WERI-Rb-1 (cell line): ENCODE results near the gene RAB36.

Source experiments
- DNase-seq: peaks from one replicate; pipeline ENCODE4 v3.0.0-alpha.2; 2020
- H3K27ac ChIP-seq: fragments of 250-450 bp; sonication (Bioruptor Pico); 2 replicates; pipeline ENCODE4 v1.5.1; 2020; ENCODE audit warnings: mild to moderate bottlenecking, moderate library complexity
- H3K27me3 ChIP-seq: fragments of 250-450 bp; sonication (Bioruptor Pico); 2 replicates; pipeline ENCODE4 v1.5.1; 2021; ENCODE audit warnings: mild to moderate bottlenecking, low read depth, moderate library complexity; ENCODE audit not compliant: insufficient read depth, severe bottlenecking
- H3K36me3 ChIP-seq: fragments of 250-450 bp; sonication (Bioruptor Pico); 2 replicates; pipeline ENCODE4 v1.5.1; 2020; ENCODE audit warnings: mild to moderate bottlenecking, moderate library complexity
- H3K4me3 ChIP-seq: 2 replicates; pipeline ENCODE4 v1.5.1; 2011; ENCODE audit warnings: low read depth, mild to moderate bottlenecking, control low read depth, low read length
- H3K9me3 ChIP-seq: fragments of 250-450 bp; sonication (Bioruptor Pico); 2 replicates; pipeline ENCODE4 v1.5.1; 2021; ENCODE audit warnings: mild to moderate bottlenecking, moderate library complexity; ENCODE audit not compliant: severe bottlenecking
- TF ChIP-seq, protein P1 (sequence below): IDR thresholded peaks from 2 replicates; pipeline ENCODE4 v1.5.1; 2011; ENCODE audit warnings: low read depth, mild to moderate bottlenecking, control low read depth, inconsistent platforms, low read length

The RAB36 gene

GRCh38 chr22:23202812-23203451 lies 57.7 kb downstream of the RAB36 start:
- TF ChIP-seq, protein P1, sequence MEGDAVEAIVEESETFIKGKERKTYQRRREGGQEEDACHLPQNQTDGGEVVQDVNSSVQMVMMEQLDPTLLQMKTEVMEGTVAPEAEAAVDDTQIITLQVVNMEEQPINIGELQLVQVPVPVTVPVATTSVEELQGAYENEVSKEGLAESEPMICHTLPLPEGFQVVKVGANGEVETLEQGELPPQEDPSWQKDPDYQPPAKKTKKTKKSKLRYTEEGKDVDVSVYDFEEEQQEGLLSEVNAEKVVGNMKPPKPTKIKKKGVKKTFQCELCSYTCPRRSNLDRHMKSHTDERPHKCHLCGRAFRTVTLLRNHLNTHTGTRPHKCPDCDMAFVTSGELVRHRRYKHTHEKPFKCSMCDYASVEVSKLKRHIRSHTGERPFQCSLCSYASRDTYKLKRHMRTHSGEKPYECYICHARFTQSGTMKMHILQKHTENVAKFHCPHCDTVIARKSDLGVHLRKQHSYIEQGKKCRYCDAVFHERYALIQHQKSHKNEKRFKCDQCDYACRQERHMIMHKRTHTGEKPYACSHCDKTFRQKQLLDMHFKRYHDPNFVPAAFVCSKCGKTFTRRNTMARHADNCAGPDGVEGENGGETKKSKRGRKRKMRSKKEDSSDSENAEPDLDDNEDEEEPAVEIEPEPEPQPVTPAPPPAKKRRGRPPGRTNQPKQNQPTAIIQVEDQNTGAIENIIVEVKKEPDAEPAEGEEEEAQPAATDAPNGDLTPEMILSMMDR: no peak
- H3K9me3 ChIP-seq: no peaks in the 10 kb centered on the region
- DNase-seq: no peak
- H3K4me3 ChIP-seq: no peak overlapping the region
- peaks cover 25% of the 10 kb centered on the region for H3K36me3 ChIP-seq
- no peak overlapping the region for H3K27ac ChIP-seq
- no peaks in the 10 kb centered on the region for H3K27me3 ChIP-seq

- Histone ChIP-seq H3K9me3 (no peaks in the 10 kb centered on the region), H3K27ac (no peak overlapping the region), H3K27me3 (no peaks in the 10 kb centered on the region), H3K36me3 (peaks cover 24% of the 10 kb centered on the region), H3K4me3 (no peak overlapping the region)
- DNase-seq: no peak
- TF ChIP-seq, protein P1: no peak
Measured at GRCh38 chr22:23203452-23204124, 58.3 kb downstream of the RAB36 start.

- H3K27ac ChIP-seq: no peak overlapping the region
- TF ChIP-seq, protein P1: no peak
- H3K4me3 ChIP-seq: no peak overlapping the region
- DNase-seq: no peak
- H3K36me3 ChIP-seq: peaks cover 27% of the 10 kb centered on the region
- H3K27me3 ChIP-seq: no peaks in the 10 kb centered on the region
- no peaks in the 10 kb centered on the region for H3K9me3 ChIP-seq
Measured at GRCh38 chr22:23204125-23204488, 58.8 kb downstream of the RAB36 start.

GRCh38 chr22:23204541-23205157 lies 59.4 kb downstream of the RAB36 start:
- Histone ChIP-seq H3K27ac (no peak overlapping the region), H3K4me3 (no peak overlapping the region)

DNA sequence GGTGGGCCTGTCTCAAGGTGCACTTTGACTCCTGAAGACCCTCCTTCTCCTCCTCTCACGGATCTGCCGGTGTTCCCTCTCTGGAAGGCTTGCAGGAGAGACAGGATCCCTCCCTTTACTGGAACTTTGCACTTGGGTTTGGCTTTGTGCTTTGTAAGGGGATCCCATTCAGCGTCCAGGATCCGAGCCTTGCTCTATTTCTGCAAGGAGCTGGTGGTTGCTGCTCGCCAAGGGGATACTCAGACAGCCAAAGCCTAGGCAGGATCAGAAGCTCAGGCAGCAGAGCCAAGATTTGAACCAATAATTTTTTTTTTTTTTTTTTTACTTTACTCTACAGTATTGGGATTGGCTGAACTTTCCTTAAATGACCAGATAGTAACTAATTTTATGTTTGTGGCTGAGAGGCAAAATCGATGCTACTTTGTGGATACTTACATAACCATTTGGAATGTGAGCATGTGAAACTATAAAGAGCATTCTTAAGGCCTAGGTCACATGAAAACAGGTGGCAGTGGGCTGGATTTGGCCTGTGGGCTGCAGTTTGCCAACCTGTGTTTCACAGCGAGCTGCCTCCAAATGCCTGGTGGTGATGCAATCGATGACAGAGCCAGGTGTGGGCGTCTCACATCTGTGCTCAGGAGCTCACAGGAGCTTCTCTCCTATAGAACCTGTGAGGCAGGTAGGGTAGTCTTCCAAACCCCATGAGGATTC lies 60.2 kb downstream of the RAB36 start:
- Histone ChIP-seq H3K27ac (no peak overlapping the region), H3K27me3 (no peaks in the 10 kb centered on the region), H3K36me3 (peaks cover 29% of the 10 kb centered on the region), H3K4me3 (no peak overlapping the region), H3K9me3 (no peaks in the 10 kb centered on the region)
- no peak for DNase-seq
- TF ChIP-seq, protein P1: no peak

More at GRCh38 chr22:23204541-23205157, 59.4 kb downstream of the RAB36 start:
- TF ChIP-seq, protein P1: no peak
- Histone ChIP-seq H3K36me3 (peaks cover 29% of the 10 kb centered on the region), H3K9me3 (no peaks in the 10 kb centered on the region), H3K27me3 (no peaks in the 10 kb centered on the region)
- DNase-seq: no peak
